Measurements from ENCODE around the gene AMH.

Gene AMH

GRCh38 chr19:2251106-2252054 lies 2.3 kb downstream of the AMH start:
- peak; percentile 43 for DNase-seq

GRCh38 chr19:2252055-2252796 lies 3.1 kb downstream of the AMH start:
- DNase-seq: peak; percentile 30

GRCh38 chr19:2252797-2253105 lies 3.6 kb downstream of the AMH start:
- DNase-seq: peak; percentile 17

- DNase-seq: peak; percentile 28
Measured at GRCh38 chr19:2253106-2254063, 4.3 kb downstream of the AMH start.

GRCh38 chr19:2254064-2254872 lies 5.1 kb downstream of the AMH start:
- peak; percentile 69 for DNase-seq

GRCh38 chr19:2255112-2255845 lies 6.2 kb downstream of the AMH start:
- peak; percentile 23 for DNase-seq

- DNase-seq: peak; percentile 90
Measured at GRCh38 chr19:2255982-2256685, 7.0 kb downstream of the AMH start, which contains the start of gene JSRP1. Gene JSRP1, minus strand, starts transcription at chr19:2256417. Its CDS starts 1,103 bp downstream, at chr19:2255314.

GRCh38 chr19:2259336-2259735 lies 10.2 kb downstream of the AMH start:
- no peak for DNase-seq

- no peak for DNase-seq
Measured at GRCh38 chr19:2260341-2260805, 11.2 kb downstream of the AMH start.

- DNase-seq: no peak
Measured at GRCh38 chr19:2261438-2262172, 12.5 kb downstream of the AMH start.

- peak; percentile 81 for DNase-seq
Measured at GRCh38 chr19:2266183-2266993, 17.3 kb downstream of the AMH start.

GRCh38 chr19:2268480-2268830 lies 19.3 kb downstream of the AMH start:
- DNase-seq: no peak

GRCh38 chr19:2268861-2269243 lies 19.7 kb downstream of the AMH start:
- no peak for DNase-seq

GRCh38 chr19:2269244-2270156 lies 20.4 kb downstream of the AMH start:
- DNase-seq: peak; percentile 99

- DNase-seq: peak; percentile 49
Measured at GRCh38 chr19:2270157-2270422, 21.0 kb downstream of the AMH start.

GRCh38 chr19:2270423-2271233 lies 21.5 kb downstream of the AMH start:
- peak; percentile 91 for DNase-seq

Measured in right hindlimb (tissue), 1 donor.